ENCODE measurements around the gene SLC7A14.
A peak's percentile ranks its signal among the peaks of the same experiment; 100 is the strongest.

SLC7A14 gene

GRCh38 chr3:170585937-170586310, at the start of gene SLC7A14:
Gene SLC7A14 (minus strand): TSS chr3:170586075. CDS start chr3:170526936, 59,139 bp downstream.
- no peak within 1 kb of the TSS for H3K27ac ChIP-seq (ENCODE audit: low read length)
- no peaks in the 10 kb centered on the region for H3K27me3 ChIP-seq (ENCODE audit: low read depth, low read length)
- H3K4me1 ChIP-seq (ENCODE audit: control insufficient read depth in 1 of 2, insufficient read depth in 2 of 2, low read length in 2 of 2) = peaks cover 0 to 12% of the 10 kb centered on the region in 2 donors
- H3K36me3 ChIP-seq (ENCODE audit: control insufficient read depth in 1 of 2, insufficient read depth in 2 of 2, low read length in 2 of 2) = no peaks in the 10 kb centered on the region
- H3K4me3 ChIP-seq (ENCODE audit: low read depth in 1 of 2, low read length in 2 of 2) = peak within 1 kb of the TSS; percentile 9 to 44
- H3K9me3 ChIP-seq (ENCODE audit: control insufficient read depth in 1 of 2, low read length in 2 of 2) = peaks cover 0 to 3% of the 10 kb centered on the region in 2 donors

GRCh38 chr3:170635385-170635735, 49.5 kb upstream of the SLC7A14 start:
- Histone ChIP-seq H3K9me3 (ENCODE audit: control insufficient read depth in 1 of 2, low read length in 2 of 2) (no peaks in the 10 kb centered on the region), H3K36me3 (ENCODE audit: control insufficient read depth in 1 of 2, insufficient read depth in 2 of 2, low read length in 2 of 2) (no peaks in the 10 kb centered on the region), H3K4me1 (ENCODE audit: control insufficient read depth in 1 of 2, insufficient read depth in 2 of 2, low read length in 2 of 2) (no peaks in the 10 kb centered on the region), H3K27me3 (ENCODE audit: low read depth, low read length) (no peaks in the 10 kb centered on the region), H3K27ac (ENCODE audit: low read length) (no peak overlapping the region), H3K4me3 (ENCODE audit: low read depth in 1 of 2, low read length in 2 of 2) (no peak overlapping the region)

- no peak overlapping the region for H3K27ac ChIP-seq (ENCODE audit: low read length)
- no peak overlapping the region for H3K4me3 ChIP-seq (ENCODE audit: low read depth in 1 of 2, low read length in 2 of 2)
- H3K9me3 ChIP-seq (ENCODE audit: control insufficient read depth in 1 of 2, low read length in 2 of 2) = no peaks in the 10 kb centered on the region
- no peaks in the 10 kb centered on the region for H3K36me3 ChIP-seq (ENCODE audit: control insufficient read depth in 1 of 2, insufficient read depth in 2 of 2, low read length in 2 of 2)
- H3K27me3 ChIP-seq (ENCODE audit: low read depth, low read length) = no peaks in the 10 kb centered on the region
- H3K4me1 ChIP-seq (ENCODE audit: control insufficient read depth in 1 of 2, insufficient read depth in 2 of 2, low read length in 2 of 2) = no peaks in the 10 kb centered on the region
Observed at GRCh38 chr3:170634663-170635384, 48.9 kb upstream of the SLC7A14 start.

- Histone ChIP-seq H3K4me3 (ENCODE audit: low read depth in 1 of 2, low read length in 2 of 2) (no peak overlapping the region), H3K27ac (ENCODE audit: low read length) (no peak overlapping the region), H3K9me3 (ENCODE audit: control insufficient read depth in 1 of 2, low read length in 2 of 2) (no peaks in the 10 kb centered on the region), H3K27me3 (ENCODE audit: low read depth, low read length) (no peaks in the 10 kb centered on the region), H3K4me1 (ENCODE audit: control insufficient read depth in 1 of 2, insufficient read depth in 2 of 2, low read length in 2 of 2) (no peaks in the 10 kb centered on the region), H3K36me3 (ENCODE audit: control insufficient read depth in 1 of 2, insufficient read depth in 2 of 2, low read length in 2 of 2) (no peaks in the 10 kb centered on the region)
Observed at GRCh38 chr3:170633573-170633972, 47.7 kb upstream of the SLC7A14 start.

GRCh38 chr3:170632780-170633179, 46.9 kb upstream of the SLC7A14 start:
- H3K4me1 ChIP-seq (ENCODE audit: control insufficient read depth in 1 of 2, insufficient read depth in 2 of 2, low read length in 2 of 2) = no peaks in the 10 kb centered on the region
- no peaks in the 10 kb centered on the region for H3K36me3 ChIP-seq (ENCODE audit: control insufficient read depth in 1 of 2, insufficient read depth in 2 of 2, low read length in 2 of 2)
- H3K27me3 ChIP-seq (ENCODE audit: low read depth, low read length) = no peaks in the 10 kb centered on the region
- H3K9me3 ChIP-seq (ENCODE audit: control insufficient read depth in 1 of 2, low read length in 2 of 2) = no peaks in the 10 kb centered on the region
- no peak overlapping the region for H3K4me3 ChIP-seq (ENCODE audit: low read depth in 1 of 2, low read length in 2 of 2)
- no peak overlapping the region for H3K27ac ChIP-seq (ENCODE audit: low read length)

- Histone ChIP-seq H3K27ac (ENCODE audit: low read length) (no peak overlapping the region), H3K36me3 (ENCODE audit: control insufficient read depth in 1 of 2, insufficient read depth in 2 of 2, low read length in 2 of 2) (no peaks in the 10 kb centered on the region), H3K4me3 (ENCODE audit: low read depth in 1 of 2, low read length in 2 of 2) (no peak overlapping the region), H3K9me3 (ENCODE audit: control insufficient read depth in 1 of 2, low read length in 2 of 2) (no peaks in the 10 kb centered on the region), H3K27me3 (ENCODE audit: low read depth, low read length) (no peaks in the 10 kb centered on the region), H3K4me1 (ENCODE audit: control insufficient read depth in 1 of 2, insufficient read depth in 2 of 2, low read length in 2 of 2) (no peaks in the 10 kb centered on the region)
Observed at GRCh38 chr3:170631755-170632488, 46.0 kb upstream of the SLC7A14 start.

GRCh38 chr3:170623524-170623923, 37.6 kb upstream of the SLC7A14 start:
- Histone ChIP-seq H3K27me3 (ENCODE audit: low read depth, low read length) (no peaks in the 10 kb centered on the region), H3K27ac (ENCODE audit: low read length) (no peak overlapping the region), H3K4me3 (ENCODE audit: low read depth in 1 of 2, low read length in 2 of 2) (no peak overlapping the region), H3K36me3 (ENCODE audit: control insufficient read depth in 1 of 2, insufficient read depth in 2 of 2, low read length in 2 of 2) (no peaks in the 10 kb centered on the region), H3K9me3 (ENCODE audit: control insufficient read depth in 1 of 2, low read length in 2 of 2) (no peaks in the 10 kb centered on the region), H3K4me1 (ENCODE audit: control insufficient read depth in 1 of 2, insufficient read depth in 2 of 2, low read length in 2 of 2) (peaks cover 0 to 6% of the 10 kb centered on the region in 2 donors)

- Histone ChIP-seq H3K4me3 (ENCODE audit: low read depth in 1 of 2, low read length in 2 of 2) (no peak overlapping the region), H3K4me1 (ENCODE audit: control insufficient read depth in 1 of 2, insufficient read depth in 2 of 2, low read length in 2 of 2) (peaks cover 0 to 6% of the 10 kb centered on the region in 2 donors), H3K9me3 (ENCODE audit: control insufficient read depth in 1 of 2, low read length in 2 of 2) (no peaks in the 10 kb centered on the region), H3K27me3 (ENCODE audit: low read depth, low read length) (no peaks in the 10 kb centered on the region), H3K36me3 (ENCODE audit: control insufficient read depth in 1 of 2, insufficient read depth in 2 of 2, low read length in 2 of 2) (no peaks in the 10 kb centered on the region), H3K27ac (ENCODE audit: low read length) (no peak overlapping the region)
Observed at GRCh38 chr3:170622369-170623159, 36.7 kb upstream of the SLC7A14 start.

- Histone ChIP-seq H3K27ac (ENCODE audit: low read length) (no peak overlapping the region), H3K27me3 (ENCODE audit: low read depth, low read length) (no peaks in the 10 kb centered on the region), H3K9me3 (ENCODE audit: control insufficient read depth in 1 of 2, low read length in 2 of 2) (no peaks in the 10 kb centered on the region), H3K36me3 (ENCODE audit: control insufficient read depth in 1 of 2, insufficient read depth in 2 of 2, low read length in 2 of 2) (no peaks in the 10 kb centered on the region), H3K4me3 (ENCODE audit: low read depth in 1 of 2, low read length in 2 of 2) (no peak overlapping the region), H3K4me1 (ENCODE audit: control insufficient read depth in 1 of 2, insufficient read depth in 2 of 2, low read length in 2 of 2) (peaks cover 0 to 6% of the 10 kb centered on the region in 2 donors)
Observed at GRCh38 chr3:170621256-170621655, 35.4 kb upstream of the SLC7A14 start.

GRCh38 chr3:170614214-170614966, 28.5 kb upstream of the SLC7A14 start:
- Histone ChIP-seq H3K9me3 (ENCODE audit: control insufficient read depth in 1 of 2, low read length in 2 of 2) (no peaks in the 10 kb centered on the region), H3K36me3 (ENCODE audit: control insufficient read depth in 1 of 2, insufficient read depth in 2 of 2, low read length in 2 of 2) (no peaks in the 10 kb centered on the region), H3K4me3 (ENCODE audit: low read depth in 1 of 2, low read length in 2 of 2) (no peak overlapping the region), H3K27me3 (ENCODE audit: low read depth, low read length) (no peaks in the 10 kb centered on the region), H3K27ac (ENCODE audit: low read length) (no peak overlapping the region), H3K4me1 (ENCODE audit: control insufficient read depth in 1 of 2, insufficient read depth in 2 of 2, low read length in 2 of 2) (no peaks in the 10 kb centered on the region)

- no peaks in the 10 kb centered on the region for H3K27me3 ChIP-seq (ENCODE audit: low read depth, low read length)
- H3K27ac ChIP-seq (ENCODE audit: low read length) = no peak overlapping the region
- H3K36me3 ChIP-seq (ENCODE audit: control insufficient read depth in 1 of 2, insufficient read depth in 2 of 2, low read length in 2 of 2) = no peaks in the 10 kb centered on the region
- no peaks in the 10 kb centered on the region for H3K4me1 ChIP-seq (ENCODE audit: control insufficient read depth in 1 of 2, insufficient read depth in 2 of 2, low read length in 2 of 2)
- H3K9me3 ChIP-seq (ENCODE audit: control insufficient read depth in 1 of 2, low read length in 2 of 2) = no peaks in the 10 kb centered on the region
- H3K4me3 ChIP-seq (ENCODE audit: low read depth in 1 of 2, low read length in 2 of 2) = no peak overlapping the region
Observed at GRCh38 chr3:170611751-170612150, 25.9 kb upstream of the SLC7A14 start.

All from muscle layer of duodenum (tissue), 2 donors.